K562 (cell line): ENCODE data around the gene BLOC1S4. TPM values are rescaled to one million over a fixed set of nuclear protein-coding genes. Genes with fewer than 3 reads are reported as not detected.

Source experiments
- CAMTA2 ChIP-seq: fragments of 250-450 bp; sonication (Bioruptor Pico); conservative IDR thresholded peaks from 2 replicates; pipeline ENCODE4 v1.5.1; 2022
- CBX3 ChIP-seq, 2 experiments: IDR thresholded peaks; 1 replicate in 1 of 2; 2 replicates in 1 of 2; pipeline ENCODE4 v1.6.1; 2012; ENCODE audit warnings: inconsistent platforms in 2 of 2, low read length in 2 of 2, borderline replicate concordance in 1 of 2, control low read depth in 1 of 2
- KAT7 ChIP-seq: sonication (generic); formaldehyde crosslinking; IDR thresholded peaks from 2 replicates; pipeline ENCODE4 v1.8.0; 2022; ENCODE audit warnings: missing genetic modification reagents, mild to moderate bottlenecking, borderline replicate concordance
- MBD2 ChIP-seq: sonication (generic); IDR thresholded peaks from 2 replicates; pipeline ENCODE4 v1.6.1; 2016; ENCODE audit warnings: low read depth, borderline replicate concordance
- NFXL1 ChIP-seq: fragments of 450-650 bp; formaldehyde crosslinking; IDR thresholded peaks from 2 replicates; pipeline ENCODE4 v1.4.0; 2021; ENCODE audit warnings: mild to moderate bottlenecking
- RFX7 ChIP-seq: fragments of 250-450 bp; sonication (Bioruptor Pico); IDR thresholded peaks from 2 replicates; pipeline ENCODE4 v1.5.1; 2021; ENCODE audit warnings: mild to moderate bottlenecking
- SRSF3 ChIP-seq: fragments of 200-400 bp; formaldehyde crosslinking; IDR thresholded peaks from 2 replicates; pipeline ENCODE4 v1.6.1; 2016; ENCODE audit warnings: mild to moderate bottlenecking, low read length, moderate library complexity; ENCODE audit not compliant: insufficient read depth
- TAF15 ChIP-seq: fragments of 200-400 bp; formaldehyde crosslinking; IDR thresholded peaks from 2 replicates; pipeline ENCODE4 v1.6.1; 2017; ENCODE audit warnings: mild to moderate bottlenecking, low read depth, low read length, moderate library complexity
- TGIF2 ChIP-seq: sonication (generic); formaldehyde crosslinking; IDR thresholded peaks from 2 replicates; pipeline ENCODE4 v1.8.1; 2022; ENCODE audit warnings: mild to moderate bottlenecking, missing genetic modification reagents, moderate library complexity
- ZNF23 ChIP-seq: fragments of 250-450 bp; sonication (Bioruptor Pico); IDR thresholded peaks from 2 replicates; pipeline ENCODE4 v1.4.0; 2020; ENCODE audit warnings: mild to moderate bottlenecking
- ZNF347 ChIP-seq: fragments of 450-650 bp; formaldehyde crosslinking; IDR thresholded peaks from 2 replicates; pipeline ENCODE4 v1.4.0; 2020; ENCODE audit warnings: low read depth, mild to moderate bottlenecking, moderate library complexity
- ZNF436 ChIP-seq: fragments of 250-450, 450-650 bp; sonication (Bioruptor Pico); formaldehyde crosslinking; IDR thresholded peaks from 2 replicates; pipeline ENCODE4 v1.7.0; 2020; ENCODE audit warnings: mild to moderate bottlenecking
- ZNF780A ChIP-seq: fragments of 250-450 bp; sonication (Bioruptor Pico); IDR thresholded peaks from 2 replicates; pipeline ENCODE4 v1.5.0; 2021; ENCODE audit warnings: mild to moderate bottlenecking
- polyA plus RNA-seq, 8 experiments: library from polyadenylated mRNA; depleted of rRNA in 4 of 8; stranded (reverse) in 5 of 8; unstranded in 3 of 8; fragments of >200 nt; fragmentation: Nextera tagmentation in 2 of 8; fragmentation: Illumina TruSeq in 1 of 8; extraction: Ambion mirVana in 2 of 8; extraction: Trizol in 1 of 8; gene quantifications; 2 replicates each; pipeline versions ENCODE4 v1.2.1 to v1.2.3, GENCODE V29; 2011 to 2014; ENCODE audit warnings: inconsistent platforms in 1 of 8, missing spikeins in 1 of 8
- total RNA-seq, 7 experiments: library from RNA; depleted of rRNA in 6 of 7; stranded (reverse); fragments of >200 nt in 6 of 7; fragmentation: Illumina TruSeq in 2 of 7; extraction: Trizol in 2 of 7; gene quantifications; 2 replicates each; pipeline versions ENCODE4 v1.2.1 to v1.2.3, GENCODE V29; 2011 to 2021; ENCODE audit warnings: low replicate concordance in 1 of 7
- TF ChIP-seq, protein P1 (sequence below): fragments of 250-450 bp; sonication (Bioruptor Pico); IDR thresholded peaks from 2 replicates; pipeline ENCODE4 v1.8.0; 2021; ENCODE audit warnings: moderate library complexity, mild to moderate bottlenecking, inconsistent platforms
- TF ChIP-seq, protein P2 (sequence below): fragments of 250-450 bp; sonication (Bioruptor Pico); IDR thresholded peaks from 2 replicates; pipeline ENCODE4 v1.4.0; 2020; ENCODE audit warnings: mild to moderate bottlenecking, moderate library complexity
- TF ChIP-seq, protein P3 (sequence below): fragments of 250-450 bp; sonication (Bioruptor Pico); IDR thresholded peaks from 2 replicates; pipeline ENCODE4 v1.5.0; 2022; ENCODE audit warnings: mild to moderate bottlenecking
- TF ChIP-seq, protein P4 (sequence below): fragments of 250-450 bp; sonication (Bioruptor Pico); IDR thresholded peaks from 2 replicates; pipeline ENCODE4 v1.9.0; 2021; ENCODE audit warnings: mild to moderate bottlenecking, inconsistent platforms

BLOC1S4 gene
- total and polyA plus RNA-seq, 9 of the 15 experiments (the other 6 are each of a cell fraction or from before 2014, with no cell fraction given) = 3.1 to 31.6 (median 11.2) TPM

DNA sequence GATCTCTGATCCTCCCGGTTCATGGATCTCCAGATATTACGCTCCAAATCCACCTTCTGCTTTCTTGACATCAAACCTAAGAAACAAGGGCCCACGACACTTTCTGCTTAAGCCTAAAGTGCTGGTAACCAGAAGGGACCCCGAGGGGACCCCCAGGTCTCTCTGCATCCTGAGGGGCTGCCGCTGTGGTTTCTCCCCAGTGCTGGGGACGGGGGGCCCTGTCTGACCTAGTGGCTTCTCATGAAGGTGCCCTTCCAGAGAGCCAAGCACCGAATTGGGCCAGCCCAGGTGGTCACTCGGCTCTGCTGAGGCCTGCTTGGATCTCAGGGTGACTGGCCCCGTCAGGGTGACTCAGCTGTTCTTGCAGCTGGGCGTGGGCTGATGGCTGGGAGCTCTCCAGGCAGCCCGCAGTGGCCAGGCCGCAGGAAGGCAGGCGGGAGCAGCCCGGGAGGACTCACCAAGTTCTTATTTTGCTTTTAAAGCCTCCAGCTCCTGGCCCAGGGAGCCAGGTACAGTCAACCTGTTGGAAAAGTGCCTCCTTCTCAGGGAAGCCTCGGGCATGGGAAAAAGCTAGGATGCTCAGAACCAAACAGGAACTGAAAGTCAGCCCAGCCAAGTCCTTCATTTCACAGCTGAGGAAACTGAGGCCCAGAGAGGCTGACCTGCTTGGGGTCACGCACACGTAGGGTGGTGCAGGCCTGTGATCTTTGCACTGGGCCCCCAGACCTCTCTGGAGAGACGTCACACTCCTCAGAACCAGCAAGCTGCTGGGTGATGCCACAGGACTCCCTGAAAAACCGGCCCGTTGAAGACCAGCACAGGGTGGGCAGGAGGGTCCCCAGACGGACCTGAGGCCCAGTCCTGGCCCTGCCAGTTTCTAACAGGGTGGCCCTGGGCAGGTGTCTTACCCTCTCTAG, 16.7 kb downstream of the BLOC1S4 start (continued):
- TF ChIP-seq, protein P1, sequence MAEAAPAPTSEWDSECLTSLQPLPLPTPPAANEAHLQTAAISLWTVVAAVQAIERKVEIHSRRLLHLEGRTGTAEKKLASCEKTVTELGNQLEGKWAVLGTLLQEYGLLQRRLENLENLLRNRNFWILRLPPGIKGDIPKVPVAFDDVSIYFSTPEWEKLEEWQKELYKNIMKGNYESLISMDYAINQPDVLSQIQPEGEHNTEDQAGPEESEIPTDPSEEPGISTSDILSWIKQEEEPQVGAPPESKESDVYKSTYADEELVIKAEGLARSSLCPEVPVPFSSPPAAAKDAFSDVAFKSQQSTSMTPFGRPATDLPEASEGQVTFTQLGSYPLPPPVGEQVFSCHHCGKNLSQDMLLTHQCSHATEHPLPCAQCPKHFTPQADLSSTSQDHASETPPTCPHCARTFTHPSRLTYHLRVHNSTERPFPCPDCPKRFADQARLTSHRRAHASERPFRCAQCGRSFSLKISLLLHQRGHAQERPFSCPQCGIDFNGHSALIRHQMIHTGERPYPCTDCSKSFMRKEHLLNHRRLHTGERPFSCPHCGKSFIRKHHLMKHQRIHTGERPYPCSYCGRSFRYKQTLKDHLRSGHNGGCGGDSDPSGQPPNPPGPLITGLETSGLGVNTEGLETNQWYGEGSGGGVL (CRISPR knock-in tag) = no peak
- TF ChIP-seq ZNF780A (CRISPR knock-in tag) = no peak
- TF ChIP-seq KAT7 (CRISPR knock-in tag) = no peak
- TF ChIP-seq ZNF436 (CRISPR knock-in tag) = no peak
- peak; percentile 55 for TF ChIP-seq MBD2
- TF ChIP-seq, protein P2, sequence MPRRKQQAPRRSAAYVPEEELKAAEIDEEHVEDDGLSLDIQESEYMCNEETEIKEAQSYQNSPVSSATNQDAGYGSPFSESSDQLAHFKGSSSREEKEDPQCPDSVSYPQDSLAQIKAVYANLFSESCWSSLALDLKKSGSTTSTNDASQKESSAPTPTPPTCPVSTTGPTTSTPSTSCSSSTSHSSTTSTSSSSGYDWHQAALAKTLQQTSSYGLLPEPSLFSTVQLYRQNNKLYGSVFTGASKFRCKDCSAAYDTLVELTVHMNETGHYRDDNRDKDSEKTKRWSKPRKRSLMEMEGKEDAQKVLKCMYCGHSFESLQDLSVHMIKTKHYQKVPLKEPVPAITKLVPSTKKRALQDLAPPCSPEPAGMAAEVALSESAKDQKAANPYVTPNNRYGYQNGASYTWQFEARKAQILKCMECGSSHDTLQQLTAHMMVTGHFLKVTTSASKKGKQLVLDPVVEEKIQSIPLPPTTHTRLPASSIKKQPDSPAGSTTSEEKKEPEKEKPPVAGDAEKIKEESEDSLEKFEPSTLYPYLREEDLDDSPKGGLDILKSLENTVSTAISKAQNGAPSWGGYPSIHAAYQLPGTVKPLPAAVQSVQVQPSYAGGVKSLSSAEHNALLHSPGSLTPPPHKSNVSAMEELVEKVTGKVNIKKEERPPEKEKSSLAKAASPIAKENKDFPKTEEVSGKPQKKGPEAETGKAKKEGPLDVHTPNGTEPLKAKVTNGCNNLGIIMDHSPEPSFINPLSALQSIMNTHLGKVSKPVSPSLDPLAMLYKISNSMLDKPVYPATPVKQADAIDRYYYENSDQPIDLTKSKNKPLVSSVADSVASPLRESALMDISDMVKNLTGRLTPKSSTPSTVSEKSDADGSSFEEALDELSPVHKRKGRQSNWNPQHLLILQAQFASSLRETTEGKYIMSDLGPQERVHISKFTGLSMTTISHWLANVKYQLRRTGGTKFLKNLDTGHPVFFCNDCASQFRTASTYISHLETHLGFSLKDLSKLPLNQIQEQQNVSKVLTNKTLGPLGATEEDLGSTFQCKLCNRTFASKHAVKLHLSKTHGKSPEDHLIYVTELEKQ (CRISPR knock-in tag) = no peak
- TF ChIP-seq, protein P3, sequence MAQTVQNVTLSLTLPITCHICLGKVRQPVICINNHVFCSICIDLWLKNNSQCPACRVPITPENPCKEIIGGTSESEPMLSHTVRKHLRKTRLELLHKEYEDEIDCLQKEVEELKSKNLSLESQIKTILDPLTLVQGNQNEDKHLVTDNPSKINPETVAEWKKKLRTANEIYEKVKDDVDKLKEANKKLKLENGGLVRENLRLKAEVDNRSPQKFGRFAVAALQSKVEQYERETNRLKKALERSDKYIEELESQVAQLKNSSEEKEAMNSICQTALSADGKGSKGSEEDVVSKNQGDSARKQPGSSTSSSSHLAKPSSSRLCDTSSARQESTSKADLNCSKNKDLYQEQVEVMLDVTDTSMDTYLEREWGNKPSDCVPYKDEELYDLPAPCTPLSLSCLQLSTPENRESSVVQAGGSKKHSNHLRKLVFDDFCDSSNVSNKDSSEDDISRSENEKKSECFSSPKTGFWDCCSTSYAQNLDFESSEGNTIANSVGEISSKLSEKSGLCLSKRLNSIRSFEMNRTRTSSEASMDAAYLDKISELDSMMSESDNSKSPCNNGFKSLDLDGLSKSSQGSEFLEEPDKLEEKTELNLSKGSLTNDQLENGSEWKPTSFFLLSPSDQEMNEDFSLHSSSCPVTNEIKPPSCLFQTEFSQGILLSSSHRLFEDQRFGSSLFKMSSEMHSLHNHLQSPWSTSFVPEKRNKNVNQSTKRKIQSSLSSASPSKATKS (CRISPR knock-in tag) = no peak
- TF ChIP-seq RFX7 (CRISPR knock-in tag) = no peak
- no peak; the same call in none of the 2 replicates for TF ChIP-seq NFXL1 (CRISPR knock-in tag)
- TF ChIP-seq TGIF2 (CRISPR knock-in tag) = no peak
- TF ChIP-seq CAMTA2 = no peak
- no peak for TF ChIP-seq ZNF23 (CRISPR knock-in tag)
- no peak for TF ChIP-seq TAF15
- no peak for TF ChIP-seq ZNF347 (CRISPR knock-in tag)
- TF ChIP-seq CBX3 (IDR thresholded peaks at IDR 0.05; ENCODE audit: borderline replicate concordance in 1 of 2, low read length in 2 of 2) = peak in 1 of 2 experiments; percentile 29; a peak in 1 of 3 replicates
- no peak for TF ChIP-seq SRSF3
- TF ChIP-seq, protein P4, sequence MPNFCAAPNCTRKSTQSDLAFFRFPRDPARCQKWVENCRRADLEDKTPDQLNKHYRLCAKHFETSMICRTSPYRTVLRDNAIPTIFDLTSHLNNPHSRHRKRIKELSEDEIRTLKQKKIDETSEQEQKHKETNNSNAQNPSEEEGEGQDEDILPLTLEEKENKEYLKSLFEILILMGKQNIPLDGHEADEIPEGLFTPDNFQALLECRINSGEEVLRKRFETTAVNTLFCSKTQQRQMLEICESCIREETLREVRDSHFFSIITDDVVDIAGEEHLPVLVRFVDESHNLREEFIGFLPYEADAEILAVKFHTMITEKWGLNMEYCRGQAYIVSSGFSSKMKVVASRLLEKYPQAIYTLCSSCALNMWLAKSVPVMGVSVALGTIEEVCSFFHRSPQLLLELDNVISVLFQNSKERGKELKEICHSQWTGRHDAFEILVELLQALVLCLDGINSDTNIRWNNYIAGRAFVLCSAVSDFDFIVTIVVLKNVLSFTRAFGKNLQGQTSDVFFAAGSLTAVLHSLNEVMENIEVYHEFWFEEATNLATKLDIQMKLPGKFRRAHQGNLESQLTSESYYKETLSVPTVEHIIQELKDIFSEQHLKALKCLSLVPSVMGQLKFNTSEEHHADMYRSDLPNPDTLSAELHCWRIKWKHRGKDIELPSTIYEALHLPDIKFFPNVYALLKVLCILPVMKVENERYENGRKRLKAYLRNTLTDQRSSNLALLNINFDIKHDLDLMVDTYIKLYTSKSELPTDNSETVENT (CRISPR knock-in tag) = no peak
